Measurements from ENCODE around the gene CSNK1G2. TPM values are rescaled to one million over a fixed set of nuclear protein-coding genes. Genes with fewer than 3 reads are reported as not detected.

Gene CSNK1G2
- total RNA-seq, 1 experiment from 2014 or later: 100.0 TPM

DNA sequence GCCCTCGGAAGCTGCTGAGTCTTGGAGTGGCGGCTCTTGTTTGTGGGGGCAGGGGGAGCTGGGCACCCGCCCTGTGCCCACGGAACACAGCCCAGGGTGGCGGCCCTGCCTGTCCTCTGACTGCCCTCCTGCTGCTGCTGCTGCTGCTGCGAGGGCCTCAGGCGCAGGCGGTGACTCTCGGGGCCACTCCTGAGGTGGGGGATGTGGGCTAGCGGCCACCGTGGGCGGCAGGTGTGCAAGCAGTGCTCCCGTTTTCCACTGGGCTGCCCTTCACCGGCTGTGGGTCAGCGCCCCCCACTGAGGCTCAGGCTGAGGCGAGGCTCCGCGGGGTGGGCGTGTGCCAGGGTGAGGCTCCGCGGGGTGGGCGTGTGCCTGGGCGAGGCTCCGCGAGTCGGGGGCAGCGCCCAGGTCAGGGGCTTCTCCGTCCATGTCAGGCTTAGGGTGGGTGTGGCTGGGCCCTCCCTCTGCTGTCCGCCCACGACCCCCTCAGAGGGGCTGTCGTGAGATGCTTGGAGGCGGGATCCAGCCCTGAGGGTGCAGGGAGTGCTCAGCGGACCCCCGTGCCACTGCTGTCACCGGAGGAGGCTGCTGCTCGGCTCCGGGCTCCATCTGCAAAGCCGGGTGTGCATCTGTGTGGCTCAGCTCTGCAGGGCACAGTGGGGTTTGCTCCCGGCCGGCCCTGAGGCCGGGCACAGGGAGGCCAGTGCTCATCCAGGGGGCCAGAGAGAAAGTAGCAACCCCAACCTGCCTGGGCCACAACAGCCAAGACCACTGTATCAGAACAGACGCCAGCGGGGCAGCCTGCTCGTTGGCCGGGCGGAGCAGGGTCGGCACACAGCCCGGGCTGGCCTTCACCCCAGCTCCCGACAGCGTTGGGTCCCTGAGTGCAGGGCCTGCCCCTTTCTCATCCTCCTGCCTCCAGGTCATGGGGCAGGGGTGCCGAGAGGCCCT lies 14.5 kb downstream of the CSNK1G2 start:
- Histone ChIP-seq H3K23ac (ENCODE audit: insufficient read length, low read depth, low read length) (no peak overlapping the region), H3K79me2 (ENCODE audit: insufficient read depth, low read length) (peaks cover 33% of the 10 kb centered on the region; the same call in 1 of the 2 replicates), H2AK5ac (ENCODE audit: insufficient read length, low read length) (no peak overlapping the region), H2BK12ac (ENCODE audit: insufficient read length, low read depth, low read length) (no peak overlapping the region), H2BK120ac (ENCODE audit: low read depth, low read length, poor library complexity, severe bottlenecking) (no peak overlapping the region), H3K4me2 (ENCODE audit: insufficient read depth, insufficient read length, low read length) (no peak overlapping the region), H3K9me3 (ENCODE audit: control insufficient read depth, low read depth, low read length) (no peaks in the 10 kb centered on the region), H3K14ac (ENCODE audit: insufficient read depth, low read length) (no peak overlapping the region; the same call in 1 of the 2 replicates), H3K18ac (ENCODE audit: insufficient read length, low read depth, low read length) (no peak overlapping the region), H2BK15ac (ENCODE audit: low read depth, low read length) (no peak overlapping the region), H3K4me1 (ENCODE audit: insufficient read depth, low read length) (no peaks in the 10 kb centered on the region), H2BK5ac (ENCODE audit: insufficient read length, low read length) (no peak overlapping the region), H2BK20ac (ENCODE audit: low read depth, low read length, poor library complexity, severe bottlenecking) (no peak overlapping the region), H4K20me1 (ENCODE audit: control insufficient read depth, insufficient read depth, insufficient read length) (peaks cover 2% of the 10 kb centered on the region), H3K79me1 (ENCODE audit: insufficient read depth, low read depth, low read length, poor library complexity, severe bottlenecking) (peaks cover 12% of the 10 kb centered on the region), H4K5ac (ENCODE audit: insufficient read length, low read depth, low read length) (no peak overlapping the region), H4K91ac (ENCODE audit: insufficient read length, low read depth, low read length) (no peak overlapping the region), H4K8ac (replicated peaks; ENCODE audit: insufficient read length, low read depth, low read length) (no peak overlapping the region), H3K4ac (ENCODE audit: low read depth, low read length) (no peak overlapping the region), H3K23me2 (ENCODE audit: insufficient read length, low read depth, low read length, poor library complexity, severe bottlenecking) (no peaks in the 10 kb centered on the region), H3K27me3 (ENCODE audit: insufficient read depth, low read length) (no peaks in the 10 kb centered on the region), H3K27ac (ENCODE audit: insufficient read length, low read depth, low read length) (no peak overlapping the region), H3T11ph (ENCODE audit: low read length) (no peak overlapping the region), H3K9ac (ENCODE audit: extremely low read depth, insufficient read length, low read length) (no peak overlapping the region), H2AFZ (ENCODE audit: low read length) (no peak overlapping the region), H3K56ac (ENCODE audit: insufficient read length, low read depth, low read length) (no peak overlapping the region)
- no peaks in the 10 kb centered on the region for H3K9me3 Mint-ChIP-seq
- no peak overlapping the region for H3K4me3 Mint-ChIP-seq
- no CpG with 5 or more reads among the region's 51 CpGs for WGBS (ENCODE audit: extremely low coverage, insufficient read length, low lambda C conversion rate)
- peaks cover 3 to 18% of the 10 kb centered on the region in 2 experiments; a peak in 3 of 4 replicates for H3K4me1 Mint-ChIP-seq
- no peak overlapping the region; a peak in 1 of 7 replicates for H3K27ac Mint-ChIP-seq
- H3K36me3 Mint-ChIP-seq (ENCODE audit: insufficient read depth in 1 of 3, low read depth in 3 of 3): peaks cover 4 to 16% (median 12%) of the 10 kb centered on the region in 3 experiments; a peak in 6 of 7 replicates
- no peaks in the 10 kb centered on the region for H3K27me3 Mint-ChIP-seq (ENCODE audit: low read depth)
- DNase-seq: no peak
- TF ChIP-seq, protein P1, sequence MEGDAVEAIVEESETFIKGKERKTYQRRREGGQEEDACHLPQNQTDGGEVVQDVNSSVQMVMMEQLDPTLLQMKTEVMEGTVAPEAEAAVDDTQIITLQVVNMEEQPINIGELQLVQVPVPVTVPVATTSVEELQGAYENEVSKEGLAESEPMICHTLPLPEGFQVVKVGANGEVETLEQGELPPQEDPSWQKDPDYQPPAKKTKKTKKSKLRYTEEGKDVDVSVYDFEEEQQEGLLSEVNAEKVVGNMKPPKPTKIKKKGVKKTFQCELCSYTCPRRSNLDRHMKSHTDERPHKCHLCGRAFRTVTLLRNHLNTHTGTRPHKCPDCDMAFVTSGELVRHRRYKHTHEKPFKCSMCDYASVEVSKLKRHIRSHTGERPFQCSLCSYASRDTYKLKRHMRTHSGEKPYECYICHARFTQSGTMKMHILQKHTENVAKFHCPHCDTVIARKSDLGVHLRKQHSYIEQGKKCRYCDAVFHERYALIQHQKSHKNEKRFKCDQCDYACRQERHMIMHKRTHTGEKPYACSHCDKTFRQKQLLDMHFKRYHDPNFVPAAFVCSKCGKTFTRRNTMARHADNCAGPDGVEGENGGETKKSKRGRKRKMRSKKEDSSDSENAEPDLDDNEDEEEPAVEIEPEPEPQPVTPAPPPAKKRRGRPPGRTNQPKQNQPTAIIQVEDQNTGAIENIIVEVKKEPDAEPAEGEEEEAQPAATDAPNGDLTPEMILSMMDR (conservative IDR thresholded peaks at IDR 0.05): no peak
